Stimulated activated CD8-positive, alpha-beta memory T cell treated with anti-CD3 and anti-CD28 coated beads, Interleukin-4, amount 100 ng/mL, for 4 hours (primary cell): Measurements from ENCODE around the gene PIGN.

ENCODE experiments used
- DNase-seq, 2 donors: peaks; one replicate each; pipeline ENCODE4 v3.0.0-alpha.2; 2020; ENCODE audit warnings: low read depth in 2 of 2, low spot score in 1 of 2

Gene PIGN

DNA sequence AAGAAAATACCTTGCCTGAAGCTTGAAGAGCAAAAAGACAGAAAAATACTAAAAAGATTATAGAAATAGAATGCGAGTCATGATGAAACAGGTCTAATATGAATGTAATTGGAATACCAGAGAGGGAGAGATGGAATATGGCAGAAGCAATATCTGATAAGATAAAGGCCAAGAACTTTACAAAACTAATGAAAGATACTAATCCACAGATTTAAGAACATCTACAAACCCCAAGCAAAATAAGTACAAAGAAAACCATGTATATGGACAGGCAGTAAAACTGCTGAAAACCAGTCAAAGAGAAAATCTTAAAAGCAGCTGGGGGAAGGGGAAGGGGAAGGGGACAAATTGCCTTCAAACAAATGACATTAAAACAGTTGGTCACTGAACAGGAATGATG lies 67.0 kb downstream of the PIGN start:
- DNase-seq, result no peak

DNA sequence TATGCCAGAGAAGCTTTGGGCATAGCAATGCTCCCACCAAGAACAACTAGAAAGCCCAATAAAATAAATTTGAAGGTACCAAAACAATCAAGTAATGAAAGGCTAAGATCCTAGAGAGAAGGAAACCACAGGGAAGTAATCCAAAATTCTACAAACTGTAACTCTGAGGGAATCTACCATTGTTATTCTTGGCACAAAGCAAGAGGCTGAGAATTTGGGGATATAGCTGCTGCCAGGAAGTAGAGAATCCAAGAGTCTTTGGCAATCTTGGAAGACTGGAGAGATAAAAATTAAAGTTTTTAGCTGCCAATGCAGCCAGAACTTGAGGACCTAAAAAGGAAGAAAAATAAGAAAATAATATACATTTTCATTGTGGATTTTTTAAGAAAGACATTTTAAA lies 68.5 kb downstream of the PIGN start:
- DNase-seq, result no peak

DNA sequence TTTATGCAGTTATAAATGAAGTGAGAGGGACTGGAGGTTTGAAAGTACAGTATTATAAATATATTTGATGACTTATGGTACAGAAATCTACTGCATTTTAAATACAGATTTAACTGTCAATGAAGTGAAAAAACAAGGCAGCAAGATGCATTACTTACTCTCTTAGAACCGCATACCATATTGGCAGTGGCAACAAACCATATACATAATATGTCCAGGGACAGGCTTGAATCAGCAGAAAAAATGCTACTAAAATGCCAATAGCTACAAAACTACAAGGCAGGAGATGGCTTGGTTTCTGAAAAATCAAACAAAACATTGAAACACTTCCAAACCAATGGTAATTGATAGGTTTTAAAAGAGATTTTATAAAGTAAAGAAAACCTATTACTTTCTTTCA lies 77.2 kb downstream of the PIGN start:
- no peak for DNase-seq

DNA sequence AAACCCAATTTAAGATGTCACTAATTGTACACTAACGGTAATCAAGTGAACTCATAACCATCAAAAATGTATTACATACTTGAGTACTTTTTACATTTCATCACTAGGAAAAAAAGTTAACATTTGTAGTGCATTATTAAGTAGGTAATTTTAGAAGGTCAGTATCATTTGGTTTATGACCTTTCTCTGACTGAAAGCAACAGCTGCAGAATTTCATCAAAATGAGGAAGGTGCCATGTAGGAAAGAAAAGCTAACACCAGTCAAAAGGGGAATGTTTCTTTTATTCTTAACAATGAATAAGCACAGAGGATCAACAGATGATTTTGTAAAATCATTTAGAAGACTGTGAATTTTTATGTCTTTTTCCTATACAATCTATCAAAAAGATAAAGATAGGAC lies 79.0 kb downstream of the PIGN start:
- no peak for DNase-seq

DNA sequence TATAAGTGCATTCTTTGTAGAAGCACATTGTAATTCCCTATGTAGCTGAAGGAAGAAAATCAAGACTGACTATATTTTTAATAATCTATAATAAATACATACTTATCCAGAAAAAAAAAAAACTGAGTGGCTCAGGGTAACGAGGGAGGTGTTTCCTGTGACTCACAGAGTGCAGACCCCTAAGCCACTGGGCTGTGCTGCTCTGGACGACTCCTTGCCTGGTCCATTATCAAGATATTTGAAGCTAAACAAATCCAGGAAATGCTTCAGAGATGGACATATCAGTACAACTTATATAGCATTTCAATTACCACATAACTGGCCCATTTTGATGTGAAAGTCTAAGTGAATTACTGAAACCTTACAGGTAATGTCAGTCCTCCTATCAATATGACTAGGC lies 80.6 kb downstream of the PIGN start:
- DNase-seq, result no peak

DNA sequence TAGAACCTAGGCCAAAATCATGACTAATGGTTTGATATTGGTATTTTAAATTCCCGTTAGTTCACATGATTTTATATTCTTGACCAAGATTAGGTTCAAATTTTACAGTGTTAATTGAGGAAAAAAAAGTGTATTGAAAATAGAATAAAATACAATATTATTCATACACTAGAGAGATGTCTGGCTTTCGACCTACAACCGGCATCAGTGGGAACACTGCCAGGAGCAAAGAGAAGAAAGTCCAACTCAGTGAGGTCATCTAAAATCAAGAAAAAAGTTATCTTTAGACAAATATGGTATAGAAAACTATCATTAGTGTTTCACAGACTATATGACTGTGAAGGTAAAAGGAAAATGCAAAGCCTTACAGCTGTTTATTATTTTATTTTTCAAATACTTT lies 81.5 kb downstream of the PIGN start:
- DNase-seq, result no peak

DNA sequence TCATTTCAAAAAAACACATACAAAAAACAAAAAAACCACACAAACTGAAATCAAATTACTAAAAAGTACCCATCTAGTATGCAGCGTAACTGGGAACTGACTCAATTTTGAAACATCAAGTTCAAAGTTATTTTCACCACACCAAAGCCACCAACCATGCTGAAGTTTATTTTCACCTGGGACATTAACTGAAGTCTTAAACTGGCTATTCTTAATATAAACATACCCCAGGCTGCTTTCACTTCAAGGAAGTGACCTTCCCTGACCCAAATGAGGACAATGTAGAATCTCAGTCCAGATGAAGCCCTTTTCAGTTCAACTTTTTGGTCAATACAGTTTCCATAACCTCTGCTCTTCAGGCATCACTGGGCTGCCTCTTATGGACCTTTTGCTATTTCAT lies 84.6 kb downstream of the PIGN start:
- DNase-seq, result no peak

DNA sequence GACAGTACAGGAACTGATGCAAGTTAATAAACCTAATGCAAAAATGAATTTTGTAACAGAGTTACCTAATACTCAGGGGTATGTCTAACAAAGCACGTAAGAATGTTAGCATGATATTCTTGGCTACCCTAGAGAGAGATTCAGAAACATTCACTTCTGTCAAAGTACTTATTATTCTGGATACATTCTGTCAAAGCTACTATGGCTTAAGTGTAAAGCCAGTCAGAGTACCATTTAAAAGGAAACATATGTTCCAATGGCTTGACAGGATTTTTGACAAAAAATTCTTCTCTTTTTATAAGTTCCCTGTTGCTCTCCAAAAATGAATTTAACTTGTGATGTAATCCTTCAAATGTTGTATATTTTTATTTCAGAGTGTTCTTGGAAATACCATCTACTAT lies 85.5 kb downstream of the PIGN start:
- DNase-seq, result no peak

DNA sequence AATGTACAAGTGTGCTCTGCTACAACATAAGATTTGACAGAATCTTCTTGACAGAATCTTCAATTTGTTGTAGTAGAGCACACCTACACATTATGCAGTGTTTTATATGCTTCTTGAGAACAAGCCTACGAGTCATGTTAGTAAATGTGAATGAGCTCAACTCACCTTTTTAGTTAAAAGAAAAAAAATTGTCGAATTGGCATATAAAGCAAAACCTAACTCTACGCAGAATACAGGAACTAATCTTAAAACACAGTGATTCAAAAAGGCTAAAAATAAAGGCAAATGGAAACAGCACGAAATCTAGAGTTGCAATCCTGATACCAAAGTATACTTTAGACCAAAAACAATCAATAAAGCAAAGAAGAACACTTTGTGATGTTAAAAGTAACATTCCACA lies 87.9 kb downstream of the PIGN start:
- DNase-seq, result no peak

DNA sequence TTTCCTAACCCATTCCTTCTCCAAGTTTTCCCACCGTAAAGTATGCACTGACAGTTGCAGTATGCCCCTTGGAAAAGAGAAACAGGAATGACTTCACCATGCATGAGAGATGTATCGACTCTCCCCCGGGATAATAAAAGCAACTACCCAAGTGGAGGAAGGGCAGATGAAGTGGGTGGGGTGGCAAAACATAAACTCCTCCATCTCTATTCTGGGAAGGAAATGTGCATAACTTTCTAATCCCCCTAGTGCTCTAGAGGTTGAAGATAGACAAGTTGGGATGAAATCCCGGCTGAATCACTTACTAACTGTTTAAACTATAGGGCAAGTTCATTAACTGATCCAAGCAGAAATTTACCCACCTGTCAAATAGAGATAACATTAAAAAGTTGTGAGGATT lies 89.2 kb downstream of the PIGN start:
- no peak for DNase-seq

DNA sequence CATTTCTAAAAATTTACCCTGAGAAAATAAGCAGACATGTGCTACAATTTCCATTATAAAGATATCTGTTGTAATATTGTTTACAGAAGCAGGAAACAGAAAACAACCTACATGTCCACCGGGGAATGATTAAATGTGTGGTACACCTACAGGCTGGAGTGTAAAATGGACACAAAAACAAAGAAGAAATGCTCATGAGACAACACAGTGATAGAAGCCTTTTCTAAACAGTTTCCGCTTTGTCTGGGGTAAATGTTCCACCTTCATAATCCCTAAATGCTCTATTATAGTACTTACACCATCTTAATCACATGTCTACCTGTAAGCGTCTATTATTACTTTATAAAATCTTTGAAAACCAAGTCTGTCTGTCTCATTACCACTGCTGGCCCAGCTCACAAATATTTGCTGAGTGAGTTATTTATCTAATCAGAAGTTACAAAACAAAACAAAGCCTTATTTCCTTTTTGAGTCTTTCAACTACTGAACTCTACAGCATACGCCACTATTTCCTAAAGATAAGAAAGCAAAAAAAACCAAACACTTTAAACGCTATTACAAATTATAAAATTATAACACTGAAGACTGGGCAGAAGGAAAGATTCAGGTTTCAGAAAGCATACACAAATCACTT lies 95.3 kb downstream of the PIGN start:
- DNase-seq, result no peak

DNA sequence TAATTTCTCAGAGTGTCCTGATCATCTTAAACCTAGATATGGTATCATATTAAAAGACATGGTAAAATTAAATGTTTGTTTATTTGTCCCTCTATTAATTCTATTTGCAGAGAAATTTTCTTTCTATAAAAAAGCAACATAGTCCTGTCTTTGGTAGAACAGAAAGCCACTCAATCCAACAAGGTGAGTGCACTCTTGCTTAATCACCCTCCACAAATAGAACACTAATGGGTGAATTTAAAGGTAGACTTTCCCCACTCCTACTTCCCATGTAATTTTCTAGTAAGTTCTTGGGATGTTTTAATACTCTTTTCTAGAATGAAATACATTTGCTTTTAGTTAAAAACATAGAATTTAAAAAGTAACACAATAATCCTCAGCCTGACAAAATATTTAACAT lies 97.7 kb downstream of the PIGN start:
- DNase-seq, result no peak

DNA sequence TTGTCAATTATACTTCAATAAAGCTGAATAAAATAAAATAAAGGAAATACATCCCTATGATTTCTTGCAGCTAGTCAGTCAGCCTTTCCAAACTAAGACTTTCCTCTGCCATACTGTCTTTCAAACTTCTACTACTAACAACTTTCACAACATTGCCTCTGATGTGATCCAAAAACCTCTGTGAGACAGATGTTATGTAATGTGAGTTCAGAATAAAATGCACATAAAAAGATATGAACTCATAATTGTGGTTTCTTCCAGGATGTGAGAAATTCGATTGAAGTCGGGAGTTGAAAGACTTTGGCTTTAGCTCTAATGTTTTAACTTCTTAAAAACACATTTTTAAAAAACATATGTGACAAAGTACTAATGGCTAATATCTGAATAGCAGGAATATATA lies 98.7 kb downstream of the PIGN start:
- no peak for DNase-seq

DNA sequence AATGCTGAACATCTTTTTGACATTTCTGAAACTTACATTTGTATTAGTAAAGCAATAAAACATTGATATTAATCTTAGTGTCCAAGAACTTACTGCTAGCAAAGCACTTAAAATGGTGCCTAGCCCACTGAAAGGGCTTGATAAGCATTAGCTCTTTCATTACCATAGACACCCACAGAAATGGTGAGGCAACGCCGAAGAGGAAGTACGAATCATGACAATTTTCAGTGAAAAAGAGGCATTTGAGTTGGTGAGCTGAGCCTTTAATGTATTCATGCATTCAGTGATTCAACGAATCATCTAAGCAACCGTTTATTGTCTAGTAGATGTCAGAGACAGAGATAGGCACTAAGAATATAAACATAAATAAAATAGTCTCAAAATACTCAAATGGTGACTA lies 101.1 kb downstream of the PIGN start:
- no peak for DNase-seq

DNA sequence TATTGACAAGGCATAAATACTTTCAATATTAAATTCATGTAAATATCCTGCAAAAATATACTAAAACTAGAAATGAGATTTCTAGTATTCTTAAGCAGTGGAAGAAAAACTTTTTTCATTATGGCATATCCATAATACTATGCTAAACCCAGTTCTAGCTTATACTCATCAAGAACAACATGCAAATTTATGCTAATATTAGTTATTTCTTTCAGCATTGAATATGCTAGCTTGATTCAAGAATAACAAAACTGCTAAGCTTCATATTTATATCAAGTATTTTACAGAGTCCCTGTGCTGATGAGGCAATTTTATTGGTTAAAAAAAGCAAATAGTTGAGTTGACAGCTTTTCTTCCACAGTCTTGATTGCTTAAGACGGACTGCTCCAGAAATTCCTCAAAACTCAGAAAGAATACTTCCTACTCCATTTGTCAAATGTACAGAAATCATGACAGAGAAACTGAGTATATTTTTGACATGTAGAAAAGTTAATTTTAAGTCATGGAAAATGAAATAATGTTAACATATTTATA lies 105.0 kb downstream of the PIGN start:
- DNase-seq, result no peak

DNA sequence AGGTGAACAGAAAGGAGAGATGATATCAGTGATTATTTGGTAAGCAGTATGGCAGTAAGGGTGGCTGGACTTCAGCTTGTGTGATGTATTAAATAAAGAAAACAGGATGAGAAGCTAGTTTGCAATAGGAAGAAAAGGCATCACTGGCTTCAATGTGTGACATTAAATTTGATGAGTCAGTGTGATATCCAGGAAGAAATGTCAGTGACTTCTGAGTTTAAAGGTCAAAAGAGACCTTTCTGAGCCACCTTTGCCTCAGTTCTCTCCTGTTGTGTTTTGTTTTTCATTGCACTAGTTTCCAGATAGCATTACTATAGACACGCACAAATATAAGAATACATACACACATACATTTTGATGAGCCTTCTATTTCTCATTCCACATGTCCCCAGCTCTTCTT lies 105.6 kb downstream of the PIGN start:
- DNase-seq, result no peak

DNA sequence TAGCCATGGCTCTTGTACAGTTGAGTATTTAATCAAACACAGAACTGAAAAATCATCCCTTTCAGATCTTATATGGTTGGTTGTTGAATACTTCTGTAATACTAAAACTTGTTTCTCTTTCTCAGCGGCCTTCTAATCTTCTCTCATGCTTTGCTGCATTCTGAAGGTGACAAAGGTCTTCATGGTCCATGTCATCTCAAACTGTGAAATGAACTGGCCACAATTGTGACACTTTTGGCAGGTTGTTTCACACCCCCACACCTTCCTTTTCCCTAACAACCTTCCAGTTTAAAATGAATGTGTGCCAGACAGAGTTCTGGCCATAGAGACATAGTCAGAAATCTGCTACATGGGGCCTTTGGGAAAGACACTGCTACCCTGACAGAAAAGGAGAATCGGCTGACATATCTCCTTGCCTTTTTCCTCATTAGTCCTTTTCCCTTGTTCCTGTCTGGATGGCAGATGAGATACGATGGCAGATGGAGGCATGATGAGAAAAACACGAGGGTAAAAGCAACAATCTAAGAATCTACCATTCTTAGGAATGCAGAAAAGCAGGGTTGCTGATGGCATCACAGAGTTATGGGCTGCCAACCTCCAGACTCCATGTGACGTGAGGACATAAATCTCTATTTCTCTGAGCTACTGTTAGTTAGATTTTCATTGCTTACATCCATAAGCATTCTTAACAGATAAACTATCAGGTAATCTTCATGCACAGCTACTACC lies 106.5 kb downstream of the PIGN start:
- DNase-seq, result no peak

DNA sequence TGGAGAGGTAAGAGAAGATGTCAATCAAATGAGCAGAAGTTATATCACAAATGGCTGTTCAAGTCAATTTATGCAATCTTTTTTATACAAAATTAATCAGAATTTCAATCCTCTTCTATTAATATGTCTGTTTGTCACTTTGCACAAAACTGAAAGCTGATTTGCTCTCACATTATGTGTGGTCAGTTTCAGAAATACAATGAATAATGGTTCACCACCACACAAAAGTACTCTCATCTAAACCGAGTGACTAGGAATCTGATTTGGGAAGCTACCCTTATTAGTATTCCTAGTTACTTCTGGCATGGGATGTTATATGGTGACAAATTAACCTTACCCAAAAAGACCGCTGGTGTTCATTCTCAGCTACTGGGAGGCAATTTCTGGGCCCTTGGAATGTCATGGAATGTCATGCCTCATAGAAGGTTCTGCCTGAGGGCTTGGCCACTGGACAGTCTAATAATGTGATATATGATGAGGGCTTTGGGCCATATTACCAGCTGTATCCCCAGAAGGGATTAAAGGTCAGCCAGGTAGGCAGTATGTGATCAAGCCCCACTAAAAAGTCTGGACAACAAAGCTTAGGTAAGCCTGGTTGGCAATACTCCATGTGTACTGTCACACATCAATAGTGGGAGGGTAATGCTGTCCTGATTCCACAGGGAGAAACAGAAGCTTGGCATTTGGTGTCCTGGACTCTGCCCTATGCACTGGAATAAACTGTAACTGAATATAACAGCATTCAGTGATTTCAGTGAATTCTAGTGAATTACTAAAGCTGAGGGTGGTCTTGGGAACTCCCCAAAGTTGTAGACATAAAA lies 113.2 kb downstream of the PIGN start:
- no peak for DNase-seq

DNA sequence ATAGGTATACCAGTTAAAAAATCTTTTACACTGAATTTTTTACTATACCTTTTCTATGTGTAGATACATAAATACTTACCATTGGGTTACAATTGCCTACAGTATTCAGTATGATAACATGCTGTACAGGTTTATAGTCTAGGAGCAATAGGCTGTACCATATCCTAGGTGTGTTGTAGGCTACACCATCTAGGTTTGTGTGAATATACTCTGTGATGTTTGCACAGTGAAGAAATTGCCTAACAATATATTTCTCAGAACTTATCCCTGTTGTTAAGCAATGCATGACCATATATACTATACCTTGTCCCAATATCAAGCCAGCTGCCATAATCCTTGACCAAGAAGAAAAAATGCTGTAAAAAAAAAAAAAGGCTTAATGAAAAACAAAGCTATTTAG lies 114.5 kb downstream of the PIGN start:
- no peak for DNase-seq

DNA sequence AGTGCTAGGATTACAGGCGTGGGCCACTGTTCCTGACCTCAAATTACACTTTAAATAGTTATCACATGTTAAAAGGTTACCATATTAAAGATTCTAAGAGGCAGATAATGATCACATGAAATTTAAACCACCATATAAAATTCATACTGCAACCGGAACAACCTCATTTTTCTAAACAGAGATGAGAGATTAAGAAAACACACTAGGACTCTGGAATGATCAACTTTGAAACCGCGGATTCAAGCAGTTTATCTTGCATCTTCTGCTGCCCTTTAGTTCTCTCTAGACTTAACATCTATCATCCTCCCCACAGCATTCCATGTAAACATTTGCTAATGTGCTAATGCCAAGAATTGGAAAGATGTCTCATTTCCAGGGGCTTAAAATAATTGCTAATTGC lies 115.8 kb downstream of the PIGN start:
- DNase-seq, result no peak

DNA sequence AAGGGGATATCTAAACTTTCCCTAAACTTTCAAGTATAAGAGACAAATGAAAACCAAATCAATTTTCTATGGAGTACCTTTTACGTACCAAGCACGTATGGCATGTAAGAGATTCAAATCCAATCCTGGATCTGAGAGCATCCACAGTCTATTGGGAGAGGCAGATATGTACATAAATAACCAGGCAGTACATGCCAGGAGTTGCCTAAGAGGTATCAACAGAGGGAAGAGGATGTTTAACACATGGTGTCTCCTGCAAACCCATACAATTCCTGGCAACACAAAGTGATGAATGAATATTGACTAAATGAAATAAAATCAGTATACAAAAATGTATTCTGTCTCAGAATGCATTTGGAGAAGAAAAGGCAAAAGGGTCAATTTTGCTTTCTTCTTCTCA lies 116.6 kb downstream of the PIGN start:
- DNase-seq, result no peak

DNA sequence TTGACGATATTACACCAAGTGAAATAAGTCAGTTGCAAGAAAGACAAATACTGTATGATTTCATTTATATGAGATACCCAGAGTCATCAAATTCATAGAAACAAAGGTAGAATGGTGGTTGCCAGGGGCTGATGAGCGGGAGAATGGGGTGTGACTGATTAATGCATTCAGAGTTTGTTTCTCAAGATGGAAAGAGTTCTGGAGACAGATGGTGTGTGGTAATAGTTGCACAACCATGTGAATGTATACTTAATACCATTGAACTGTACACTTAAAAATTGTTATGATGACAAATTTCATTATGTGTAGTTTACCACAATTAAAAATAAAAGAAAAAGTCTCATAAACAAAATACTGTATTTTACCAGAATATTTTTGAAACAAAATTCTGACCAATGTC lies 117.3 kb downstream of the PIGN start:
- DNase-seq, result no peak
